Activated CD4-positive, alpha-beta T cell treated with anti-CD3 and anti-CD28 coated beads for 24 hours (primary cell): ENCODE data around the gene ERBB4.

Source experiments
- DNase-seq, 2 donors: peaks; one replicate each; pipeline ENCODE4 v3.0.0-alpha.2; 2020; ENCODE audit warnings: low read depth in 2 of 2

ERBB4 gene

GRCh38 chr2:212007972-212008371 is 530.6 kb downstream of the ERBB4 start:
- DNase-seq = no peak

GRCh38 chr2:212005085-212005671 is 533.4 kb downstream of the ERBB4 start:
- no peak for DNase-seq

- DNase-seq = no peak
Observed at GRCh38 chr2:212001325-212001724, 537.3 kb downstream of the ERBB4 start.

GRCh38 chr2:211996857-211997256 is 541.7 kb downstream of the ERBB4 start:
- DNase-seq = no peak

GRCh38 chr2:211994806-211995205 is 543.8 kb downstream of the ERBB4 start:
- no peak for DNase-seq

- DNase-seq = no peak
Observed at GRCh38 chr2:211990335-211990734, 548.3 kb downstream of the ERBB4 start.

- DNase-seq = no peak
Observed at GRCh38 chr2:211986313-211986712, 552.3 kb downstream of the ERBB4 start.

- no peak for DNase-seq
Observed at GRCh38 chr2:211985393-211985792, 553.2 kb downstream of the ERBB4 start.

- DNase-seq = no peak
Observed at GRCh38 chr2:211982162-211982561, 556.4 kb downstream of the ERBB4 start.

- DNase-seq = no peak
Observed at GRCh38 chr2:211981451-211981850, 557.2 kb downstream of the ERBB4 start.

GRCh38 chr2:211976076-211976475 is 562.5 kb downstream of the ERBB4 start:
- DNase-seq = no peak

GRCh38 chr2:211967234-211967633 is 571.4 kb downstream of the ERBB4 start:
- DNase-seq = no peak

- DNase-seq = no peak
Observed at GRCh38 chr2:211963969-211964368, 574.6 kb downstream of the ERBB4 start.

GRCh38 chr2:211957799-211958198 is 580.8 kb downstream of the ERBB4 start:
- no peak for DNase-seq

GRCh38 chr2:211955648-211956047 is 583.0 kb downstream of the ERBB4 start:
- no peak for DNase-seq

- DNase-seq = no peak
Observed at GRCh38 chr2:211948932-211949331, 589.7 kb downstream of the ERBB4 start.

GRCh38 chr2:211946960-211947359 is 591.6 kb downstream of the ERBB4 start:
- no peak for DNase-seq

GRCh38 chr2:211944572-211944971 is 594.0 kb downstream of the ERBB4 start:
- DNase-seq = no peak

- no peak for DNase-seq
Observed at GRCh38 chr2:211942153-211942552, 596.4 kb downstream of the ERBB4 start.

- no peak for DNase-seq
Observed at GRCh38 chr2:211941216-211941747, 597.3 kb downstream of the ERBB4 start.

- no peak for DNase-seq
Observed at GRCh38 chr2:211939177-211939576, 599.4 kb downstream of the ERBB4 start.

GRCh38 chr2:211934811-211935210 is 603.8 kb downstream of the ERBB4 start:
- no peak for DNase-seq

GRCh38 chr2:211931314-211931713 is 607.3 kb downstream of the ERBB4 start:
- DNase-seq = no peak

GRCh38 chr2:211930331-211930730 is 608.3 kb downstream of the ERBB4 start:
- no peak for DNase-seq
